ENCODE results near the gene MAB21L1. TPM values are rescaled to one million over a fixed set of nuclear protein-coding genes. Genes with fewer than 3 reads are reported as not detected.

MAB21L1 gene
- total and polyA plus RNA-seq, 4 donors: under 0.01 to 0.07 (median 0.03) TPM; not detected in 1

- Histone ChIP-seq H3K9me3 (ENCODE audit: control insufficient read depth in 4 of 4, low read length in 3 of 4) (no peaks in the 10 kb centered on the region), H3K27ac (ENCODE audit: low read depth in 1 of 2, low read length in 2 of 2) (no peak overlapping the region), H3K36me3 (ENCODE audit: control insufficient read depth in 4 of 4, insufficient read depth in 3 of 4, low read depth in 1 of 4, low read length in 3 of 4) (no peaks in the 10 kb centered on the region), H3K27me3 (ENCODE audit: control insufficient read depth in 4 of 4, insufficient read depth in 4 of 4, low read length in 3 of 4) (no peaks in the 10 kb centered on the region), H3K4me1 (ENCODE audit: control insufficient read depth in 4 of 4, insufficient read depth in 4 of 4, low read length in 3 of 4) (no peaks in the 10 kb centered on the region), H3K4me3 (ENCODE audit: low read depth in 1 of 3, low read length in 3 of 3) (no peak overlapping the region), H3K9ac (ENCODE audit: low read depth in 1 of 2, low read length in 2 of 2) (no peak overlapping the region)
- 85% methylated on average over 3 of the region's 3 CpGs for WGBS
- TF ChIP-seq ATF3 (IDR thresholded peaks at IDR 0.05): no peak
- no peak for TF ChIP-seq SP1 (IDR thresholded peaks at IDR 0.05)
- no peak for TF ChIP-seq CTCF (IDR thresholded peaks at IDR 0.05; ENCODE audit: low read depth, low read length, missing input control)
- no peak for TF ChIP-seq MAX (IDR thresholded peaks at IDR 0.05)
- no peak for TF ChIP-seq YY1 (IDR thresholded peaks at IDR 0.05)
- no peak for TF ChIP-seq TAF1 (conservative IDR thresholded peaks at IDR 0.05)
- no peak for TF ChIP-seq JUND (IDR thresholded peaks at IDR 0.05)
- no peak for TF ChIP-seq FOXA1 (IDR thresholded peaks at IDR 0.05)
- TF ChIP-seq HNF4G (IDR thresholded peaks at IDR 0.05): no peak
- no peak for TF ChIP-seq NR2F2 (IDR thresholded peaks at IDR 0.05)
- TF ChIP-seq HNF4A (conservative IDR thresholded peaks at IDR 0.05): no peak
- no peak for TF ChIP-seq EGR1 (IDR thresholded peaks at IDR 0.05; ENCODE audit: low read depth in 2 of 2)
- no peak for TF ChIP-seq FOXA2 (IDR thresholded peaks at IDR 0.05)
- TF ChIP-seq ZBTB33 (IDR thresholded peaks at IDR 0.05): no peak
- no peak for DNase-seq (ENCODE audit: low spot score)
Measured at GRCh38 chr13:35524171-35524570, 47.7 kb upstream of the MAB21L1 start.

GRCh38 chr13:35518337-35518946 is 42.0 kb upstream of the MAB21L1 start:
- no peaks in the 10 kb centered on the region for H3K9me3 ChIP-seq (ENCODE audit: control insufficient read depth in 4 of 4, low read length in 3 of 4)

More at GRCh38 chr13:35518337-35518946, 42.0 kb upstream of the MAB21L1 start:
- Histone ChIP-seq H3K27me3 (ENCODE audit: control insufficient read depth in 4 of 4, insufficient read depth in 4 of 4, low read length in 3 of 4) (no peaks in the 10 kb centered on the region), H3K36me3 (ENCODE audit: control insufficient read depth in 4 of 4, insufficient read depth in 3 of 4, low read depth in 1 of 4, low read length in 3 of 4) (no peaks in the 10 kb centered on the region), H3K4me3 (ENCODE audit: low read depth in 1 of 3, low read length in 3 of 3) (no peak overlapping the region), H3K27ac (ENCODE audit: low read depth in 1 of 2, low read length in 2 of 2) (no peak overlapping the region), H3K4me1 (ENCODE audit: control insufficient read depth in 4 of 4, insufficient read depth in 4 of 4, low read length in 3 of 4) (no peaks in the 10 kb centered on the region), H3K9ac (ENCODE audit: low read depth in 1 of 2, low read length in 2 of 2) (no peak overlapping the region)
- WGBS: 89% methylated on average over 5 of the region's 5 CpGs
- no peak for TF ChIP-seq ZBTB33 (IDR thresholded peaks at IDR 0.05)
- TF ChIP-seq REST (IDR thresholded peaks at IDR 0.05): no peak
- no peak for TF ChIP-seq RAD21 (IDR thresholded peaks at IDR 0.05)
- TF ChIP-seq HNF4A (conservative IDR thresholded peaks at IDR 0.05): no peak
- no peak for TF ChIP-seq FOXA1 (IDR thresholded peaks at IDR 0.05)
- no peak for TF ChIP-seq FOXA2 (IDR thresholded peaks at IDR 0.05)
- no peak for TF ChIP-seq ATF3 (IDR thresholded peaks at IDR 0.05)
- TF ChIP-seq HNF4G (IDR thresholded peaks at IDR 0.05): no peak
- TF ChIP-seq GABPA (IDR thresholded peaks at IDR 0.05 in 1 of 2, conservative IDR thresholded peaks at IDR 0.05 in 1 of 2): no peak
- TF ChIP-seq EGR1 (IDR thresholded peaks at IDR 0.05; ENCODE audit: low read depth in 2 of 2): no peak
- DNase-seq (ENCODE audit: low spot score): no peak

All from liver (tissue), 9 donors.